Stimulated activated CD4-positive, alpha-beta T cell treated with anti-CD3 and anti-CD28 coated beads, Interleukin-2, amount 100 ng/mL, for 48 hours (primary cell): ENCODE measurements around the gene TBX6.
"Not testable (repeated sequence)": the region's sequence is repeated elsewhere in the genome, so short reads cannot be mapped to it uniquely, and the experiment has no call there.

ENCODE experiments used
- DNase-seq, 2 donors: peaks; one replicate each; pipeline ENCODE4 v3.0.0-alpha.2; 2020

The TBX6 gene, protein sequence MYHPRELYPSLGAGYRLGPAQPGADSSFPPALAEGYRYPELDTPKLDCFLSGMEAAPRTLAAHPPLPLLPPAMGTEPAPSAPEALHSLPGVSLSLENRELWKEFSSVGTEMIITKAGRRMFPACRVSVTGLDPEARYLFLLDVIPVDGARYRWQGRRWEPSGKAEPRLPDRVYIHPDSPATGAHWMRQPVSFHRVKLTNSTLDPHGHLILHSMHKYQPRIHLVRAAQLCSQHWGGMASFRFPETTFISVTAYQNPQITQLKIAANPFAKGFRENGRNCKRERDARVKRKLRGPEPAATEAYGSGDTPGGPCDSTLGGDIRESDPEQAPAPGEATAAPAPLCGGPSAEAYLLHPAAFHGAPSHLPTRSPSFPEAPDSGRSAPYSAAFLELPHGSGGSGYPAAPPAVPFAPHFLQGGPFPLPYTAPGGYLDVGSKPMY

DNA sequence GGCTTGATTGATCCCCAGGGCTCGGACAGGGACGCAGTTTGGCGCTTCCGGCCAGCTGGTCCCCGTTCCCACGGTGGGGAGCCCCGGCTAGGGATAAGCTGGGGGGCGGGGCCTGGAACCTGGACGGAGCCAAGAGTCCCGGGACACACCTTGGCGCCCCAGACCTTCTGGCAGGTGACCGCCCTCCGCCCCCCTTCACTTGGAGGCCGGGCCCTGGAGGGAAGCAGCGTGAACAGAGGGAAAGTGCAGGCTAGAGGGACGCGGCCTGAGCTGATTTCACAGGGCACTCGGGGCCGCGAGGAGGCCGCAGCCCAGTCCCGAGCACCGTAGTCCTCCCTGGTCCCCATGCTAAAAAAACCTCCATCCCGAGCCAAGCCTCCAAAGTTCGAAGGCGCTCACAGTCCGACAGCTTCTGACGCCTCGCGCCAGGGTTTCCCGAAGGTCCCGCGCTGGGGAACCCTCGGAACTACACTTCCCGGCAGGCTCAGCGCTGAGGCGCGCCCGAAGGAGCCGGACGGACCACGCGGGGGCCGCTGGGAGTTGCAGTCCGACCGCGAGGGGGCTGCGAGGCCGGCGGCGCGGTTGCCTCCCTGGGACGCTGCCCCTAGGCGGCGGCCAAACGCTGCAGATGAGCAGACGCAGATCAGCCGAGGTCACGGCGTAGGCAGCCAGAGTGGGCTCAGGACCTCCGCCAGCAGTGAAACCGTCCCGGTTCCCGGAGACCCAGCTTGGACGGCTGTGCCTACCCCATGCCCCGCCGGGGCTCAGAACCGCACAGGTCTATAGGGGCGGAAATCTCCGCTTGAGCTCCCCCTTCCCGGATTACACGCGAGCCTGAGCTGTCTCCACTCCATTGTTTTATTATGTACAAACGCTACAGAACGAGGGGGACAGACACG is at the start of gene TBX6:
Gene TBX6 (minus strand): TSS at position 451 of the 899 bp plus-strand sequence. CDS start 731 bp downstream, outside the sequence.
- peak; percentile 91 to 96 for DNase-seq

DNA sequence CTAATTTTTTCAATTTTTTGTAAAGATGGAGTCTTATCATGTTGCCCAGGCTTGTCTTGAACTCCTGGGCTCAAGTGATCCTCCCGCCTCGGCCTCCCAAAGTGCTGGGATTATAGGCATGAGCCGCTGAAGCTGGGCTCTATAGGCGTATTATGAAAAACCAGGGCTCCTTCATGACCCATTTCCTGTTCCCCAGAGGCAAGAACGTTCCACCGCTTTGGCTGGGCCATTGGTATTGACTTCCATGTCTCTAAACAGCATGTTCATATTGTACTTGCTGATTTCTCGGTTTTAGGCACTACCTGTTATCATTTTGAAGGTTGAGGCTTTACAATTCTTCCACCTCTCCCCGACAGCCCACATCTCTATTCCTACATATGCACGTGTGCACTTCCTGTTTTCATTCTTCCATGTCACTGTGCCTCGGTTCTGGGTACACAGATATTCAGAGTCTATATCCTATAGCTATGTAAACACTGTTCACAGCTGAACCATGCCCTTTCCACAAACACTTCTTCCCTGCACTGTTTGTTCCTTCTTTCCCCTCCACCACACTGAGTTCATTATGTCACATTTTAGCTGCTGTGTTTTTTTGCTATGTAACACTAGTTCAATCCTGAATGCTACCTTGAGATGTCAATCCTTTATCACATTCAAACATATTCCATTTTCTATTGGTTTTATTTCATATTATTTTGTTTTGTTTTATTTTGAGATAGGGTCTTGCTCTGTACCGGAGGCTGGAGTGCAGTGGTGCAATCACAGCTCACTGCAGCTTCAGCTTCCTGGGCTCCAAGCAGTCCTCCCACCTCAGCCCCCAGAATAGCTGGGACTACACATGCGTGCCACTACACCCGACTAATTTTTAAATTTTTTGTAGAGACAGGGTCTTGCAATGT is 48.1 kb upstream of the TBX6 start:
- no peak for DNase-seq

GRCh38 chr16:30137897-30138296 is 46.2 kb upstream of the TBX6 start:
- no peak for DNase-seq

DNA sequence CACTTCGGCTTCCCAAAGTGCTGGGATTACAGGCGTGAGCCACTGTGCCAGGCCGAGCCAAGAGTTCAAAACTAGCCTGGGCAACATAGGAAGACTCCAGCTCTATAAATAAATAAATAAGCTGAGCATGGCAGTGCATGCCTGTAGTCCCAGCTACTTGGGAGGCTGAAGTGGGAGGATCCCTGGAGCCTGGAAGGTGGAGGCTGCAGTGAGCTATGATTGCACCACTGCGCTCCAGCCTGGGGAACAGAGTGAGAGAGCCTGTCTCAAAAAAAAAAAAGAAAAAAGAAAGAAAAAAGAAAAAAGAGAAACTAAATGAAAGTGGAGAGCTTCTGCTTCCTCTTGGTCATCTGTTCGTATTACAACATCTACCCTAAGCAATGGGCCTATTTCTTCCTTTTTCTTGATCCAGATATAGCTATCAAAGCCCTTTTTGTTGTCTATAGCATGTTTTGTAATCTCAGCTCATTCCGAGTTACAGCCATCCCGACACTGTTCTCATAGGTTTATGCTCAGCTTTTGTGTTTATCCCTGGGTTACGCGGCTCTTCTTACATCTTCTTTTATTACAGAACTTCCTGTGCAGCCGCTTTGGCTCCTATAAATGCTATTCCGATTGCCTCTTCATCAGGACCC is 45.4 kb upstream of the TBX6 start:
- DNase-seq = no peak

GRCh38 chr16:30132591-30132990 is 40.9 kb upstream of the TBX6 start:
- no peak for DNase-seq

DNA sequence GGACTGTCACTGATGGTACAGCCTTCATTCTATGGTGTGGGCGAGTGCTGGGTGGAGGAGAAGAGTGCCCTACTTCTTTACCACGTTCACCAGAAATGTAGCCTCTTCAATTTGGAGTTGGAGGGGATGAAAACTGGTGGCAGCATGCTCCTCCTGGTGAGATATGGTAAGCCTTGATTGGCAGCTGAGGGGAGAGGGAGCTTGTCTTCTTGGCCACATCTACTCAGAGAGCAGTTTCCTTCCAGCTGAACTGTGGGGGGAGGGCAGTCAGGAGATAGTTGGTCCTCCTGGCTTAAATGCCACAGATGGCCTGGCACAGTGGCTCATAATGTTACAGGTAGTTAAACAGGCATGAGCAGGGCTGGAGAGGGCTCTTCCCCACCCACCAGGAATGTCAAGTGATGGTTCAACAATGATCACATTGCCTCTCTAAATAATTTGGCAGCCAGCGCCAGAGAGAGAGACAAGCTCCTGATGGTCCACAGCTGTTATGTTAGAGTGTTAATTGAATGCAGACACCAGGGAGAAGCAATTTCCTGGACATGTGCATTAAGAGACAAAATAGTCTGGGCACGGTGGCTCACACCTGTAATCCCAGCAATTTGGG is 40.2 kb upstream of the TBX6 start:
- DNase-seq = no peak

DNA sequence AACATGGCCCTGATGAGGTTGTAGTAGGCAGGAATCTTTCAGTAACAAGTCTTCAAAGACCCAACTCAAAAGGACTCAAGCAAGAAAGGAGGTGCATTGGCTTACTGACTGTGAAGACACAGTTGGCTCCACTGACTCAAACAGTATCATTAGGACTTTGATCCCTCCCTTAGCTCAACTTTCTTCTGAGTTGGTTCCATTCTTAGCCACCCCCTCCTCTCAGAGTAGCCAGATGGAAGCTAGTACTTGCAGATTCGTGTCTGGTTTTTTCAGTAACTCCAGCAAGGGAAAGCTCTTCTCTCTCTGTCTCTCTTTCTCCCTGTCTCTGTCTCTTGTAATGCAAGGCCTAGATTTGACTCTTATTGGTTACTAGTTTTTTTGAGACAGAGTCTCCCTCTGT is 36.3 kb upstream of the TBX6 start:
- DNase-seq = no peak

- not testable (repeated sequence) for DNase-seq
Measured at GRCh38 chr16:30125690-30126089, 34.0 kb upstream of the TBX6 start.

DNA sequence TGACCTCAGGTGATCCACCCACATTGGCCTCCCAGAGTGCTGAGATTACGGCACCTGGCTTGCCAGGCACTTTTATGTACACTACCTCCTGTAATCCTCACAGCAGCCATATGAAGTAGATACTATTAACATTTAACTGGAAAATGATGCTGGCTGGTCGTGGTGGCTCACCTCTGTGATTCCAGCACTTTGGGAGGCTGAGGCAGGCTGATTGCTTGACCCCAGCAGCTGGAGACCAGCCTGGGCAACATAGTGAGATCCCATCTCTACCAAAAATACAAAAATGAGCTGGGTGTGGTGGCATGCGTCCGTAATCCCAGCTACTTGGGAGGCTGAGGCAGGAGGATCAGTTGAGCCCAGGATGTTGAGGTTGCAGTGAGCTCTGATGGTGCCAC is 33.3 kb upstream of the TBX6 start:
- DNase-seq = no peak

- DNase-seq = no peak
Measured at GRCh38 chr16:30122604-30123160, 31.0 kb upstream of the TBX6 start.

GRCh38 chr16:30121741-30122571 is 30.2 kb upstream of the TBX6 start:
- no peak for DNase-seq

- no peak for DNase-seq
Measured at GRCh38 chr16:30120340-30121105, 28.8 kb upstream of the TBX6 start.

GRCh38 chr16:30119428-30119827 is 27.7 kb upstream of the TBX6 start:
- no peak for DNase-seq

- DNase-seq = no peak
Measured at GRCh38 chr16:30117768-30118167, 26.0 kb upstream of the TBX6 start.

- no peak for DNase-seq
Measured at GRCh38 chr16:30116291-30117207, 24.8 kb upstream of the TBX6 start.

GRCh38 chr16:30115238-30115637 is 23.5 kb upstream of the TBX6 start:
- DNase-seq = no peak

DNA sequence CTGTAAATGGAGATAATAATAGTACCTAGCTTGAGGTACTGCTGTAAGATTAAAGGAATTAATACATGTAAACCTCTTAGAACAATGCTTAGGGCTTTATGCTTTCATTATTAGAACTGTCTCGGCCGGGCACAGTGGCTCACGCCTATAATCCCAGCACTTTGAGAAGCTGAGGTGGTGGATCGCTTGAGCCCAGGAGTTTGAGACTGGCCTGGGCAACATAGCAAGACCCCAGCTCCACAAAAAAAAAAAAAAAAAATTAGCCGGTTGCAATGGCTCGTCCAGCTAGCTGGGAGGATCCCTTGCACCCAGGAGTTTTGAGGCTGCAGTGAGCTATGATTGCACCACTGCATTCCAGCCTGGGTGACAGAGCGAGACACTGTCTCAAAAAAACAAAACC is 23.1 kb upstream of the TBX6 start:
- DNase-seq = not testable (repeated sequence)

GRCh38 chr16:30114411-30114810 is 22.7 kb upstream of the TBX6 start:
- no peak for DNase-seq
